ENCODE data around the gene ATG10. TPM values are rescaled to one million over a fixed set of nuclear protein-coding genes. Genes with fewer than 3 reads are reported as not detected.

The ATG10 gene
- total RNA-seq, 1 experiment from 2014 or later, result 12.2 TPM

GRCh38 chr5:82169892-82170291, 198.1 kb downstream of the ATG10 start (continued):
- no peak for TF ChIP-seq TP53 (CRISPR knock-in tag; IDR thresholded peaks at IDR 0.05)
- TF ChIP-seq NFATC4 (CRISPR knock-in tag; IDR thresholded peaks at IDR 0.05), result no peak
- no peak for TF ChIP-seq PRDM15 (CRISPR knock-in tag; IDR thresholded peaks at IDR 0.05)
- TF ChIP-seq MXD4 (CRISPR knock-in tag; IDR thresholded peaks at IDR 0.05; ENCODE audit: borderline replicate concordance), result no peak
- no peak for TF ChIP-seq ARID4B (CRISPR knock-in tag; IDR thresholded peaks at IDR 0.05; ENCODE audit: borderline replicate concordance)
- TF ChIP-seq E2F1 (CRISPR knock-in tag; IDR thresholded peaks at IDR 0.05), result no peak
- TF ChIP-seq CBFB (CRISPR knock-in tag; IDR thresholded peaks at IDR 0.05; ENCODE audit: low read depth), result no peak
- no peak for TF ChIP-seq ZBTB21 (CRISPR knock-in tag; IDR thresholded peaks at IDR 0.05; ENCODE audit: borderline replicate concordance)

GRCh38 chr5:82174128-82174918, 202.5 kb downstream of the ATG10 start:
- DNase-seq (ENCODE audit: low spot score) (peak; percentile 88), ATAC-seq (peak; percentile 85)
- Mint-ChIP-seq H3K4me3 (no peak overlapping the region), H3K27me3 (ENCODE audit: low read depth) (no peaks in the 10 kb centered on the region), H3K36me3 (no peaks in the 10 kb centered on the region), H3K27ac (no peak overlapping the region), H3K9me3 (no peaks in the 10 kb centered on the region), H3K4me1 (no peaks in the 10 kb centered on the region)
- POLR2A ChIA-PET, result no interaction called here
- TF ChIP-seq PREB (CRISPR knock-in tag; IDR thresholded peaks at IDR 0.05; ENCODE audit: borderline replicate concordance) (no peak), ZMAT4 (CRISPR knock-in tag; IDR thresholded peaks at IDR 0.05) (no peak), ZNF138 (CRISPR knock-in tag; conservative IDR thresholded peaks at IDR 0.05) (no peak), GTF2I (CRISPR knock-in tag; conservative IDR thresholded peaks at IDR 0.05) (no peak), CTCF (IDR thresholded peaks at IDR 0.05) (peak; percentile 44), KAT7 (CRISPR knock-in tag; IDR thresholded peaks at IDR 0.05; ENCODE audit: borderline replicate concordance) (no peak), TEAD4 (CRISPR knock-in tag; IDR thresholded peaks at IDR 0.05) (no peak), FOXP1 (CRISPR knock-in tag; IDR thresholded peaks at IDR 0.05; ENCODE audit: borderline replicate concordance) (no peak)
- CTCF ChIA-PET, result interaction anchor here (1.1 kb wide), 1 partner anchor 318 kb away, joined by 3 read pairs; no protein-coding TSS in a partner anchor

All from WTC11 (cell line).